Parathyroid adenoma (tissue), 2 donors: ENCODE results near the gene PLA2G2F.

Source experiments
- H2AFZ ChIP-seq: fragments of 300-600 bp; sonication (generic); one replicate; pipeline ENCODE4 v1.7.0; 2017; ENCODE audit warnings: antibody characterized with exemption, mild to moderate bottlenecking
- H3K27ac ChIP-seq: fragments of 300-600 bp; sonication (generic); one replicate; pipeline ENCODE4 v1.7.0; 2017
- H3K27me3 ChIP-seq: fragments of 300-600 bp; sonication (generic); one replicate; pipeline ENCODE4 v1.7.0; 2017; ENCODE audit warnings: low read length; ENCODE audit not compliant: control insufficient read depth, insufficient read depth
- H3K36me3 ChIP-seq: fragments of 300-600 bp; sonication (generic); one replicate; pipeline ENCODE4 v1.7.0; 2017; ENCODE audit warnings: low read length; ENCODE audit not compliant: control insufficient read depth, insufficient read depth
- H3K4me1 ChIP-seq: fragments of 300-600 bp; sonication (generic); one replicate; pipeline ENCODE4 v1.7.0; 2017; ENCODE audit warnings: control low read depth
- H3K4me2 ChIP-seq: fragments of 300-600 bp; sonication (generic); one replicate; pipeline ENCODE4 v1.7.0; 2017; ENCODE audit warnings: low read length
- H3K4me3 ChIP-seq: fragments of 300-600 bp; sonication (generic); one replicate; pipeline ENCODE4 v1.7.0; 2017; ENCODE audit warnings: low read depth, low read length
- H3K79me2 ChIP-seq: fragments of 300-600 bp; sonication (generic); one replicate; pipeline ENCODE4 v1.7.0; 2017; ENCODE audit warnings: control low read depth
- H3K9ac ChIP-seq: fragments of 300-600 bp; sonication (generic); one replicate; pipeline ENCODE4 v1.7.0; 2017; ENCODE audit warnings: mild to moderate bottlenecking
- H3K9me3 ChIP-seq: fragments of 300-600 bp; sonication (generic); one replicate; pipeline ENCODE4 v1.7.0; 2017; ENCODE audit warnings: low read length; ENCODE audit not compliant: control insufficient read depth
- TF ChIP-seq, protein P1 (sequence below): fragments of 300-600 bp; sonication (generic); IDR thresholded peaks from one replicate; pipeline ENCODE4 v1.7.0; 2017; ENCODE audit warnings: antibody characterized with exemption, mild to moderate bottlenecking
- donor health status: primary hyperparathyroidism.

Gene PLA2G2F

DNA sequence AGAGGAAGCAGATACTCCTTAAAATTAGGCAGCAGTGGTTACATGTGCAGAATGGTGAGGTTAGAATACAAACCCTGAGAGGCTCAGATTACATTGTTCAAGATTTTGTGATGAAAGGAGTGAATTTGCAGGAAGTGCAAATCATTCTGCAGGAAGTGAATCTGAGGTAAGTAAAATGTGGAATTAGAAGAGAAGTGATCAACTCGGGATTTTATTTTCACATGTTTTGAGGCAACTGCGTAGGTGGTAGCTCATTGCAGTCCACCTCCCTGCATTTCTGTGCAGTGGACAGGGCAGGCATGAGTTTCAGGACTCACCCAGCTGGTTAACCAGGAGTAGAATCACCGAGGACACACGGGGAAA lies 49.3 kb downstream of the PLA2G2F start:
- Histone ChIP-seq H3K9me3 (no peaks in the 10 kb centered on the region), H3K36me3 (no peaks in the 10 kb centered on the region), H3K9ac (no peak overlapping the region), H3K4me3 (no peak overlapping the region), H3K4me1 (peaks cover 6% of the 10 kb centered on the region), H3K79me2 (no peaks in the 10 kb centered on the region), H3K27me3 (no peaks in the 10 kb centered on the region), H3K27ac (no peak overlapping the region), H2AFZ (no peak overlapping the region), H3K4me2 (no peak overlapping the region)
- TF ChIP-seq, protein P1, sequence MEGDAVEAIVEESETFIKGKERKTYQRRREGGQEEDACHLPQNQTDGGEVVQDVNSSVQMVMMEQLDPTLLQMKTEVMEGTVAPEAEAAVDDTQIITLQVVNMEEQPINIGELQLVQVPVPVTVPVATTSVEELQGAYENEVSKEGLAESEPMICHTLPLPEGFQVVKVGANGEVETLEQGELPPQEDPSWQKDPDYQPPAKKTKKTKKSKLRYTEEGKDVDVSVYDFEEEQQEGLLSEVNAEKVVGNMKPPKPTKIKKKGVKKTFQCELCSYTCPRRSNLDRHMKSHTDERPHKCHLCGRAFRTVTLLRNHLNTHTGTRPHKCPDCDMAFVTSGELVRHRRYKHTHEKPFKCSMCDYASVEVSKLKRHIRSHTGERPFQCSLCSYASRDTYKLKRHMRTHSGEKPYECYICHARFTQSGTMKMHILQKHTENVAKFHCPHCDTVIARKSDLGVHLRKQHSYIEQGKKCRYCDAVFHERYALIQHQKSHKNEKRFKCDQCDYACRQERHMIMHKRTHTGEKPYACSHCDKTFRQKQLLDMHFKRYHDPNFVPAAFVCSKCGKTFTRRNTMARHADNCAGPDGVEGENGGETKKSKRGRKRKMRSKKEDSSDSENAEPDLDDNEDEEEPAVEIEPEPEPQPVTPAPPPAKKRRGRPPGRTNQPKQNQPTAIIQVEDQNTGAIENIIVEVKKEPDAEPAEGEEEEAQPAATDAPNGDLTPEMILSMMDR = no peak

DNA sequence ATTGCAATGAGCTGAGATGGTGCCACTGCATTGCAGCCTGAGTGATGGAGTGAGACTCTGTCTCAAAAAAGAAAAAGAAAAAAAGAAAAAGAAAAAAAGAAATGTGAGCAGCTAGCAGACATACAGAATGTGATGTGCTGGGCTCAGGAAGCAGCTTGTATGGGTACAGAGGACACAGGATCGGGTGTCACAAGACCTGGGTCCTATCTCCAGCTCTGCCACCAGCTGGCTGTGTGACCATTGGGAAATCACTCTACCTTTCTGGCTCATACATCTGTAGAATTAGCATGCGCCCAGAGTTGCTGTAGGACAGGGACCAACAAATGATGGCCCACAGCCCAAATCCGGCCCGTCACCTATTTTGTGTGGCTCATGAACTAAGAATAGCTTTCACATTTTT lies 50.5 kb downstream of the PLA2G2F start:
- Histone ChIP-seq H2AFZ (no peak overlapping the region), H3K27me3 (no peaks in the 10 kb centered on the region), H3K36me3 (no peaks in the 10 kb centered on the region), H3K27ac (no peak overlapping the region), H3K79me2 (no peaks in the 10 kb centered on the region), H3K4me1 (peaks cover 6% of the 10 kb centered on the region), H3K9me3 (no peaks in the 10 kb centered on the region), H3K9ac (no peak overlapping the region), H3K4me3 (no peak overlapping the region), H3K4me2 (no peak overlapping the region)
- TF ChIP-seq, protein P1 = no peak

DNA sequence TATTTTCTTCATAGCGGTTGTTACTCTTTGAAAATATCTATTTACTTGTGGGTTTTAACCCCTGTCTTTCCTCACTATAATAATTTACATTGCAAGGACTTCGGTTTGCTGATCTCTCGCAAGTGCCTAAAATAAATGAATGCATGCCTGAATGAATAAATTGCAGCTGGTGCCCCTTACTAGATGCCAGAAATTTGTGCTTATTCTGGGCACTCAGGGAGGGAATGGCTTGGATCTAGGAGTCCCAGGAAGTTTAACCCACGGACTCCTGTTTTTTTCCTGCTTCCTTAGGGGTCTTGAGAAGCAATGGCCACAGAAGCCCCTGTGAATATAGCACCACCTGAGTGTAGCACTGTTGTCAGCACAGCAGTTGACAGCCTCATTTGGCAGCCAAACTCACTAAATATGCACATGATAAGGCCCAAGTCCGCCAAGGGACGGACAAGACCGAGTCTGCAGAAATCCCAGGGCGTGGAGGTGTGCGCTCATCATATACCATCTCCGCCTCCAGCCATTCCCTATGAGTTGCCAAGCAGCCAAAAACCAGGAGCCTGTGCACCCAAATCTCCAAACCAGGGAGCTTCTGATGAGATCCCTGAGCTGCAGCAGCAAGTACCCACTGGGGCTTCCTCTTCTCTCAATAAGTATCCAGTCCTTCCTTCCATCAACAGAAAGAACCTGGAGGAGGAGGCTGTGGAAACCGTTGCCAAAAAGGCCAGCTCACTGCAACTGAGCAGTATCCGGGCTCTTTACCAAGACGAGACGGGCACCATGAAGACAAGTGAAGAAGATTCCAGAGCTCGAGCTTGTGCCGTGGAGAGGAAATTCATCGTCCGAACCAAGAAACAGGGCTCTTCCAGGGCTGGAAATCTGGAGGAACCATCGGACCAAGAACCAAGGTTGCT lies 51.4 kb downstream of the PLA2G2F start:
- H3K4me1 ChIP-seq = peaks cover 6% of the 10 kb centered on the region
- no peak overlapping the region for H3K4me2 ChIP-seq
- no peaks in the 10 kb centered on the region for H3K79me2 ChIP-seq
- no peak overlapping the region for H2AFZ ChIP-seq
- no peaks in the 10 kb centered on the region for H3K9me3 ChIP-seq
- TF ChIP-seq, protein P1 = no peak
- no peak overlapping the region for H3K27ac ChIP-seq
- H3K4me3 ChIP-seq = no peak overlapping the region
- H3K9ac ChIP-seq = no peak overlapping the region
- H3K27me3 ChIP-seq = no peaks in the 10 kb centered on the region
- no peaks in the 10 kb centered on the region for H3K36me3 ChIP-seq

DNA sequence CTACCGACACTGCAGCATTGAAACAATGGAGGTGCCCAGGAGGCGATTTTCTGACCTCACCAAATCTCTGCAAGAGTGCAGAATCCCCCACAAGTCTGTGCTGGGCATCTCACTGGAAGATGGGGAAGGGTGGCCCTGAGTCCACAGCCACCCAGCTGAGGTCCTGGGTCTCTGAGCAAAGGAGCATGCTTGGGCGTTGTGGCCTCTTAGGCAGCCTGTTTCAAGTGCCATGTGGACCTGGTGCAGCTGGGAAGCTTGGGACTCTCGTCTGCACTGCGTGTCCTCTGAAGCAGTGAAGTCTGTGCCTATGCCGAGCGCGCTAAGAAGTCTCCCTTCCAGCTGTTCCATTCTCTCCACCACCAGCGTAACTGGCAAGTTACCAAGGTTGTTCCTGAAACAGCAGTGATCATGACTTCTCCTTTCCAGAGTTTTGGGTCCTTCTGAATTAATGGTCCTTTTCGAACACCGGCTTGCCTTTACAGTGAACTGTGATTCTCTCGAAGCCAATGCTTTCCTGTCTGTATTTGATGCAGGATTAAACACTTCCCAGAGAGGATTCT lies 52.2 kb downstream of the PLA2G2F start:
- no peaks in the 10 kb centered on the region for H3K79me2 ChIP-seq
- H2AFZ ChIP-seq = no peak overlapping the region
- H3K4me3 ChIP-seq = no peak overlapping the region
- H3K9me3 ChIP-seq = no peaks in the 10 kb centered on the region
- TF ChIP-seq, protein P1 = no peak
- peaks cover 6% of the 10 kb centered on the region for H3K4me1 ChIP-seq
- no peaks in the 10 kb centered on the region for H3K27me3 ChIP-seq
- H3K4me2 ChIP-seq = no peak overlapping the region
- H3K9ac ChIP-seq = no peak overlapping the region
- no peak overlapping the region for H3K27ac ChIP-seq
- H3K36me3 ChIP-seq = no peaks in the 10 kb centered on the region

DNA sequence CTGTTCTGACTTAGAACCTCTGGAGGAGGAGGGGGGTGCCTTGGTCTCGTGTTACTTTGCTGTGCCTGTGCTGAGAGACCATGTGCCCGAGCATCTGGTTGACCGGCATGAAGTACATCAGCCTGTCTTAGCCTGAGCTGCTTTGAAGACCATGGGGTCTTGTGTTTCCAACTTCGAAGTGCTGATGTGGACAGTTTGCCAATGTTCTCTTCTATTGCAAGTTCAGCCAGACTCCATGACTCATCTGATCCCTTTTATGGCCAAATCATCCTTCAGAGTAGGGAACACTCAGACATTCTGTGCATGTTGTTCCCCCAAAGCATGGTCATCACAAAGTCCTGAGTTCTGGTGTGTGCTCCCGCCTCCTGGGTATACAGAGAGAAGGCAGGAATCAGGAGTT lies 53.2 kb downstream of the PLA2G2F start:
- Histone ChIP-seq H3K9me3 (no peaks in the 10 kb centered on the region), H3K4me1 (peaks cover 3% of the 10 kb centered on the region), H3K36me3 (no peaks in the 10 kb centered on the region), H3K27me3 (no peaks in the 10 kb centered on the region), H3K9ac (no peak overlapping the region), H3K27ac (no peak overlapping the region), H3K4me2 (no peak overlapping the region), H3K79me2 (no peaks in the 10 kb centered on the region), H3K4me3 (no peak overlapping the region), H2AFZ (no peak overlapping the region)
- TF ChIP-seq, protein P1 = no peak
